NK-92 (cell line): ENCODE results near the gene ZNF771.
A peak's percentile ranks its signal among the peaks of the same experiment; 100 is the strongest.

Source experiments
- DNase-seq: peaks from one replicate; lab custom pipeline; 2025; ENCODE audit not compliant: unreplicated experiment; lab: John Stamatoyannopoulos, UW

ZNF771 gene

DNA sequence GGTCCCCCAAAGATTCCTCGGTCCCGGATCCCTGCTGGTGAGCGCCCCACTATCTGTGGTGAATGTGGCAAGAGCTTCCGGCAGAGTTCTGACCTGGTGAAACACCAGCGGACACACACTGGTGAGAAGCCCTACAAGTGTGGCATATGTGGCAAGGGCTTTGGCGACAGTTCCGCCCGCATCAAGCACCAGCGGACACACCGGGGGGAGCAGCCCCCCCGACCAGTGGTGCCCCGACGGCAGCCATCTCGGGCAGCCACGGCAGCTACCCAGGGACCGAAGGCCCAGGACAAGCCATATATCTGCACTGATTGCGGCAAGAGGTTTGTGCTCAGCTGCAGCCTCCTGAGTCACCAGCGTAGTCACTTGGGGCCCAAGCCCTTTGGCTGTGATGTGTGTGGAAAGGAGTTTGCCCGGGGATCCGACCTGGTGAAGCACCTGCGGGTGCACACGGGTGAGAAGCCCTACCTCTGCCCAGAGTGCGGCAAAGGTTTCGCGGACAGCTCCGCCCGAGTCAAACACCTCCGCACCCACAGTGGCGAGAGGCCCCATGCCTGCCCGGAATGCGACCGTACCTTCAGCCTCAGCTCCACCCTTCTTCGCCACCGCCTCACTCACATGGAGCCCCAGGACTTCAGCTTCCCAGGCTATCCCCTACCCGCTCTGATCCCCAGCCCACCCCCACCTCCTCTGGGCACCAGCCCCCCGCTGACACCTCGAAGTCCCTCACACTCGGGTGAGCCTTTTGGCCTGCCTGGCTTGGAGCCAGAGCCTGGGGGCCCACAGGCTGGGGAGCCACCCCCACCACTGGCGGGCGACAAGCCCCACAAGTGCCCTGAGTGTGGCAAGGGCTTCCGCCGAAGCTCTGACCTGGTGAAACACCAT, 9.4 kb upstream of the ZNF771 start:
- DNase-seq = no peak

DNA sequence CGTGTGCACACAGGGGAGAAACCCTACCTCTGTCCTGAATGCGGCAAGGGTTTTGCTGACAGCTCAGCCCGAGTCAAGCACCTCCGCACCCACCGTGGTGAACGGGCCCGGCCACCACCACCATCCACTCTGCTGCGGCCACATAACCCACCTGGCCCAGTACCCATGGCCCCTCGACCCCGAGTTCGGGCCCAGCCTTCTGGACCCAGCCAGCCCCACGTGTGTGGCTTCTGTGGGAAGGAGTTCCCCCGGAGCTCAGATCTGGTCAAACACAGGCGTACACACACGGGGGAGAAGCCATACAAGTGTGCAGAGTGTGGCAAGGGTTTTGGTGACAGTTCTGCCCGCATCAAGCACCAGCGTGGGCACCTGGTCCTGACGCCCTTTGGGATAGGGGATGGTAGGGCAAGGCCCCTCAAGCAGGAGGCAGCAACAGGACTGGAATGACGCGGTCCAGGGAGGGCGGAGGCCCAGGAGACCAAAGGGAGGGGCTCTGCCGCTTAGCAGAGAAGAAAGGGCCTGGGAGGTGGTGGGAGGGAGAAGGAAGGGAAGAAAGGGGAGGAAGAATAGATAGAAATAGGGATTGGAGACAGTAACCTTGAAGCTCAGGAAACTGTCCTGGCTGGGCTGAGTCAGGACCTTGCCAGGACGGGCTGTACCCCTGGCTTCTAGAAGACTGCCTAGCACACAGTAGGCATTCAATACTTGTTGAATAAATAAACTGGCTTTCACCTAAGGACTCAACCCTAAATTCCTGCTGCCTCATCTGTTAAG, 8.6 kb upstream of the ZNF771 start:
- DNase-seq = no peak

DNA sequence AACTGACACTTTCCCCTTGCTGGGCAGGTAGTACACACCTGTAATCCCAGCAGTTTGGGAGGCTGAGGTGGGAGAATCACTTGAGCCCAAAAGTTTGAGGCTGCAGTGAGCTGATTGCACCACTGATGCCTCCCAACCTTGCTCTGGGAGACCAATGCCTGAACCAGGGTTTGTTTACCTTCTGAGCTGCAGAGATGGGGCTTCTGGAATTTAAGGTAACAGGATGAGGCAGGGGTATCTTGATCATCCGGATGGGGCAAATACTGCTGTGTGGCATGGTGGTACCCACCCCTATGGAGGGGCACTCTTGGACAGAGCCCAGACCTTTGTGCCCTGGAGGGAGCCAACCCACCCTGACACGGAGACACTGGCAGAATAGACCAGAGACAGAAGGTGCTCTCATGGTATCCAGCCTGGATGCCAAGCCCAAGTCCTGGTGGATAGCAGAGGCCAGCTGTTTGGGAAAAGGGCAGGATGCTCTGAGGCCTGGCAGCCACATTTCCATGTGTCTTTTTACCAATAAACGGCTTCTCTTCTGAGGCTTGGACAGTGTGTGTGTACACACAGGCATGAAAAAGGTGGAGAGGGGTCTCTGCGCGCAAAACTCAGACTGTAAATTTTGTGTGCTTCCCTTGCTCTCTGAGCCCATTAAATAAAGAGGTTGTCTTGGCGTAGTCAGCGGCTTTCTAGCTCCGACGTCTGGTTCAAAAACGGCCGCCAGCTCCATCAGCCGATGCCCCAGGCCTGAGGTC, 7.8 kb upstream of the ZNF771 start:
- no peak for DNase-seq

DNA sequence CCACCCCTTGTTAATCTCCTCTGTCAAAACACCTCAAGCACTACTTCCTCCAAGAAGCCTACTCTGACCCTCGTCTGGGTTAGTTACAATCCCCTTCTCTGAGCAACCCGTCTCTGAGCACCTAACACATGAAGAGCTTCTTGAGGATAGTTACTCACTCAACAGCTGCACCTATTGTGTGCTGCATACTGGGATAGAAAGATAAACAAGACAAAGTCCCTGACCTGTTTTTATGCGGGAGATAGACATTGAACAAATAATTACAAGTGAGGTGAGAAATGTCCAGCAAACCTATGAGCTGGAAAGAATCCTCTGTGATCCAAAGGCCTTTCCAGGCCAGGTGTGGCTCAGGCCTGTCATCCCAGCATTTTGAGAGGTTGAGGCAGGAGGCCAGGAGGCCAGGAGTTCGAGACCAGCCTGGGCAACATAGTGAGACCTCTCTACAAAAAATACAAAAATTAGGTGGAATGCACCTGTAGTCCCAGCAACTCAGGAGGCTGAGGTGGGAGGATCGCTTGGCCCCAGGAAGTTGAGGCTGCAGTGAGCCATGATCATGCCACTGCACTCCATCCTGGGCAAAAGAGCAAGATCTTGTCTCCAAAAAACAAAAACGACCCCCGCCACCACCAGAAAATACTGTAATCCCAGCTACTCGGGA, 5.5 kb upstream of the ZNF771 start:
- no peak for DNase-seq

DNA sequence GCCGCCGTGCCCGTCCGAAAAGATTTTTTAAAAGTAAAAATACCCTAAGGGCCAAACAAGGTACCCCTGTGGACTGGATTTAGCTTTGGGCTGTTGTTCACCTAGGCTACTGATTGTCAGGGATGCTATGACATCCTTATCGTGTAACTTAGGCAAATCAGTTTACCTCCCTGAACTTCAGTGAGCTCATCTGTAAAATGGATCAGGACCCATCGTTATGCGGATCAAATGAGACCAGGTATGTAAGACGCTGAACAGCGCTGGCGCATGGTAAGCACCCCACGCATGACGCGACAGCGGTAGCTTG, 658 bp upstream of the ZNF771 start:
- no peak for DNase-seq

DNA sequence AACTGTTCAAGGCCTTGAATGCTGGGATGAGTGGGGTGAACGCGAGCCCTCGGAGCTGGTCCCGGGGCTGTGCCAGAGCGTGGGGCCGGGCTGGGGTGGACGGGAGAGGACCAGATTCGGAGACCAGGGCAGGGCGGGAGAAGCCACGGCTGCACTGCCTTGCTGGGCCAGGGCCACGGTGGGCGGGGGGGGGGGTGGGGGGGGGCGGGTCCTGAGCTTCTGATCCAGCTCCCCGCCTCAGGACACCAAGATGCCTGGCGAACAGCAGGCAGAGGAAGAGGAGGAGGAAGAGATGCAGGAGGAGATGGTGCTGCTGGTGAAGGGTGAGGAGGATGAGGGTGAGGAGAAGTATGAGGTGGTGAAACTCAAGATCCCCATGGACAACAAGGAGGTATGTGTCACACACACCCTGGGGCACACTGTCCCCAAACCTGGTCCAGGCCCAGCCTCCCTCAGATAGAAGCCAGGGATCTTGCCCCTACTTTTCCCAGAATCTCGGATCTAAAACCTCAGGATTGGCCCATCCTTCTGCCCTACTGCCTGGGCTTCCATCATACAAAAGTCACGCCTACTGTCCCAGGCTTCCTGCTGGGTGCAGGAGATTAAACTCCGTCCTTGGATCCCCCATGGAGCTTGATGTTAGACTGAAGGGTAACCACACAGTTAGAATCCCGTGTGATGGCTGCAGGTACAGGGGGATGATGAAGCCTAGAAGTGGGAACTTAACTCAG, 563 bp downstream of the ZNF771 start:
- DNase-seq = no peak

DNA sequence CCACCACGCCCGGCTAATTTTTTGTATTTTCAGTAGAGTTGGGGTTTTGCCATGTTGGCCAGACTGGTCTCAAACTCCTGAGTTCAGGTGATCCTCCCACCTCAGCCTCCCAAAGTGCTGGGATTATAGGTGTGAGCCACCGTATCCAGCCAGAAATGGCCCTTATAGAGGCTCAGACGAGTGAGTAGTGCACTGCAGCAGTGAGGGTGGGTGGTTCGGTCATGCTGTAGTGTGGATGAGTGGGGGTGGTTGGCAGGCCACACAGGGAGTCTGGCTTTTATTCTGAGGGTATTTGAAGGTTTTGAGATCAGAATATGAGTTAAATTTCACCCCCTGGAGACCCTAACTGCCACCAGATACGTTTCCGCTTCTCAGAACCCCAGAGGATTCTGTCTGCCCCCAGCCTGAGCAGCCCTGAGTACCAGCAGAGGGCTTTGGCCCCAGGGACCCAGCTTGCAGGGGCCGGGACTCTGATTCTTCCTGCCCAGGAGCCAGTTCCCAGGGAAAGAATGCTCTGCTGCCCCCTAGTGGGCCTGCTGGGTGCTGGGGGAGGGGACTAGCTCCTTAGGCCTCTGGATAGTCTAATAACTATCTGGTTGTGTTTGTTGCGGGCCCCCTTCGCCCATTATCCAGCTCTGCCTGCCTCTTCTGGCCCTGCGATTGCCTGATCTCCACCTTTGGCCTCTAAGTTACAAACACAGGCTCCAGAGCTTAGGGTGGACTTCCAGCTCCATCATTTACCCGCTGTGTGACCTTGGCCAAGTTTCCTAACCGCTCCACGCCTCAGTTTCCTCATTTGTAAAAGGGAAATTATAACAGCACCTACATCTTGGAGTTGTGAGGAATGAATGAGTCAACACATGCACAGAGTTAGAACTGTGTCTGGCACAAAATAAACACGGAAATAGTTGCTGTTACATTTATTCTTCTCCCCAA, 2.0 kb downstream of the ZNF771 start:
- peak; percentile 49 for DNase-seq

DNA sequence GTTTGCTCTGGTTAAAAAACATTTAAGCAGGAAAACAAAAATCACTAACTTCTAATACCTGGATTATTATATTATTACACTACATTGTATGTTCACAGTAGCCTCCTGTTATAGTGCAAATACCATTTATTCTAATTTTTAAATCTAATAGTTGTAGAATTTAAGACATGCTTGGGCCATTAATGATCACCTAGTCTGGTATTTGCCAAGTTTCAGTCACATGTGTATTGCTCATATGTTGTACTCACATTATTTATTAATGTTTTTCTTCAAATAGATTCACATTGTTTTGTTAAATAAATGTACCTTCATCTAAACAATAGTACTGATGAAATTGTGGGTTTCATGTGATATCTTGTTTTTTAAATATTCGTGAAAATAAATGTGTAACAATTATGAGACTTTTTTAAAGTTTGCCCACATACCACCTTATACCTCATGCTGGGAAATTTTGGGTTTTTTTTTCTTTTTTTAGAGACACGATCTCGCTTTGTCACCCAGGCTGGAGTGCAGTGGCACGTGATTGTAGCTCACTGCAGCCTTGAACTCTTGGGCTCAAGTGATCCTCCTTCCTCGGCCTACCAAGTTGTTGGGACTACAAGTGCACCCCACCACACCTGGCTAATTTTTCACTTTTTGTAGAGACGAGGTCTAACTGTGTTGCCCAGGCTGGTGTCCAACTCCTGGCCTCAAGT, 5.9 kb downstream of the ZNF771 start:
- DNase-seq = no peak

DNA sequence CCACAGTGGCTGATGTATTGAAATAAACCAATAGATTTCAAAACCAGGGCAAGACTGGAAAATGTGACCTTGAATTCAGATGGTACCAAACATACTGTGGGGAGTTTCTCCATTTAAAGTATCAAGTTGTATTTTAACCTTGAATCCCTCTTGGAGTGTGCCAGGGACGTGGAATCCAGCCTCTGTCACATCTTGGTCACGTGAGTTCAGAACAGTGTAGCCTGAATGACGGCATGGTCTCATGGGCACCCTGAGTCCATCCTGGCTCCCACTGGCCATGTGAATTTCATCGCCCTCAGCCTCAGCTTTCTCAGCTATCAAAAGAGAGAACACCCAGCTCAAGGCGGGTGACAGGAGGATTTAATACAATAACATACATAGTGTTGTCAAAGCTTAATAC, 6.8 kb downstream of the ZNF771 start:
- no peak for DNase-seq

DNA sequence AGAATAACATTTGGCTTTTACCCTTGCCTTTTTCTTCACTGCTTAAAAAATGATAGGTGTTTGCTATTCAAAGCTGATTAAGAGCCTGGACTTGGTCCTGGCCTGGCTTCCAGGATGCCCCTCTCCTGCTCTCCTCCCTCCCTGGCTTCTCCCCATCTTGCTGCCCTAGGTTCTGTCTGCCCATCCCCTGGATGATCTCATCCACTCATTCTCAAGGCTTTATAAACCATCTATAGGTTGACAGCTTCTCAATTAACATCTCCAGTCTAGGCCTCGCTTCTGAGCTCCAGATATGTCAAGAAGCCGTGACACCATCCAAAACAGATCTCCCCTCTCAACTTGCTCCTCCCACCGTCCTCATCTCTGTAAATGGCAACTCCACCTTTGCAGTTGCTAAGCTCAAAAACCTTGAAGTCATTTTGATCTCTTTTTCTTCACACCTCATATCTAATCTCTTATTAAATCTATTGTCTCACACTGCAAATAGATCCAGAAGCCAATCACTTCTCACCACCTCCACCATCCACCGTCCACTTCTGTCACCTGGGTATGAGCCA, 8.7 kb downstream of the ZNF771 start:
- DNase-seq = no peak

DNA sequence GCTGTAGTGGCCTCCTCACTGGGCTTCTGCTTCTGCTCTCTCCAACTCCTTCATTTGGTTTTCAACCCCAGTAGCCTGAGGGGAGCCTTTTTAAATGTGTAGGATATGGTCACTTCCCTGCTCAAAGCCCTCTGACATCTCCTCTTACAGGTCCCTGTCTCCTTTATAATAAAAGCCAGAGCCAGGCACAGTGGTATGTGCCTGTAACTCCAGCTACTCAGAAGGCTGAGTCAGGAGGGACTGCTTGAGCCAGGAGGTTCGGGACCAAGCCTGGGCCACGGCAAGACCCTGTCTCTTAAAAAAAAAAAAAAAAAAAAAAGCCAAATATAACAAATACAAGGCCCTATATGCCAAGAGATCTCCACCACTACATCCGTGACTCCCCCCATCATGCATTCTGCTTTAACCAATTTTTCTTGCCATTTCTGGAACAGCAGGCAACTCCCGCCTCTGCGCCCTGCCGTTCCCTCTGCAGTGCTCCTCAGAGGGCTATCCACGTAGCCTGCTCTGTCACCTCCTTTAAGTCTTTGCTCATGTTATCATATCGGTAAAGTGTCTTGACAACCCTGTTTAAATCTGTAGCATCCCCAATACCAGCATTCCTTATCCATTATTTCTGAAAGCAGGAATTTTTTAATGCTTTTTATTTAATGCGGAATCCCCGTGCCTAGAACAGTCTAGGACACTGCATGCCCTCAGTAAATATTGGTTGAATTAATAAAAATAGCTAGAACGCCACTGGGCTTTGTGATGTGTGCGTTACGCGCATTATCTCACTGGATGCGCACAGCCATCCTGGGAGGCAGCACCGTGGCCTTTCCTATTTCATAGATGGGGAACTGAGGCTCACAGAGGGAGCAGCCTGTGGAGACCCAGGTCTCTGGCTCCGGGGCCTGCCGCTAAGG, 9.5 kb downstream of the ZNF771 start:
- DNase-seq = no peak

DNA sequence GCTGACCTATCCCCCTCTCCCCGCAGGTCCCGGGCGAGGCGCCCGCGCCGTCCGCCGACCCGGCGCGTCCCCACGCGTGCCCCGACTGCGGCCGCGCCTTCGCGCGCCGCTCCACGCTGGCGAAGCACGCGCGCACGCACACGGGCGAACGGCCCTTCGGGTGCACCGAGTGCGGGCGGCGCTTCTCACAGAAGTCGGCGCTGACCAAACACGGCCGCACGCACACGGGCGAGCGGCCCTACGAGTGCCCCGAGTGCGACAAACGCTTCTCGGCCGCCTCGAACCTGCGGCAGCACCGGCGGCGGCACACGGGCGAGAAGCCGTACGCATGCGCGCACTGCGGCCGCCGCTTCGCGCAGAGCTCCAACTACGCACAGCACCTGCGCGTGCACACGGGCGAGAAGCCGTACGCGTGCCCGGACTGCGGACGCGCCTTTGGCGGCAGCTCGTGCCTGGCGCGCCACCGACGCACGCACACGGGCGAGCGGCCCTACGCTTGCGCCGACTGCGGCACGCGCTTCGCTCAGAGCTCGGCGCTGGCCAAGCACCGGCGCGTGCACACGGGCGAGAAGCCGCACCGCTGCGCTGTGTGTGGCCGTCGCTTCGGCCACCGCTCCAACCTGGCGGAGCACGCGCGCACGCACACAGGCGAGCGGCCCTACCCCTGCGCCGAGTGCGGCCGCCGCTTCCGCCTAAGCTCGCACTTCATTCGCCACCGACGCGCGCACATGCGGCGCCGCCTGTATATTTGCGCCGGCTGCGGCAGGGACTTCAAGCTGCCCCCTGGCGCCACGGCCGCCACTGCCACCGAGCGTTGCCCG, 10.3 kb downstream of the ZNF771 start:
- DNase-seq = no peak

DNA sequence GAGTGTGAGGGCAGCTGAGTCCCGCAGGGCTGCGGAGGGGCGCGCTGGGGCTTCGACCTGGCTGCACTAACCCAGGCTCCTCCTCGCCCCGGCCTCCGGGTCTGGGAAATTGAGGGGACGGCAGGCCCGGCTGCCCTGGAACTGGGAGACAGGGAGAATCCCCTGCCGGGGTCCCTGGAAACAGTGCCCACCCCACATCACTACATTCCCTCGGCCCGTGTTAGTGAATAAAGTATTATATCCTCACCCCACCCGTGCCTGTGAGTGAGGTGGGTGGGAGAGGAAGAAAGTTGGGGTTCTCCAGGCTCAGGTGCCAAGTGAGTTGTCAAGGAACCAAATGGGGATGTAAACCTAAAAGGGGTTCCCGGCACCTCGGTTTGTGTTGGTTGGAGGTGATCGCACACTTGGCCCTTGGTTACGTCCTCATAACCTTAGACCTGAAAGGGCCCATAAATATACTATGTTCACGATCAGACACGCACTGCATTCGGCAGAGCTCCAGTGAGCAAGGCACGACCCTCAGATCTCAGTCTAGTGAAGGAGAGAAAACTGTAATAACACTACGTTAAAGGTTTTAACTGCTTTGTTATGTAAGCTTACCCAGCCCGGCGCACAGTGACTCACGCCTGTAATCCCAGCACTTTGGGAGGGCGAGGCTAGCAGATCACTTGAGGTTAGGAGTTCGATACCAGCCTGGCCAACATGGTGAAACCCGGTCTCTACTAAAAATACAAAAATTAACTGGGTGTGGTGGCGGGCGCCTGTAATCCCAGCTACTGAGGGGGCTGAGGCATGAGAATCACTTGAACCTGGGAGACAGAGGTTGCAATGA, 11.2 kb downstream of the ZNF771 start:
- DNase-seq = no peak

DNA sequence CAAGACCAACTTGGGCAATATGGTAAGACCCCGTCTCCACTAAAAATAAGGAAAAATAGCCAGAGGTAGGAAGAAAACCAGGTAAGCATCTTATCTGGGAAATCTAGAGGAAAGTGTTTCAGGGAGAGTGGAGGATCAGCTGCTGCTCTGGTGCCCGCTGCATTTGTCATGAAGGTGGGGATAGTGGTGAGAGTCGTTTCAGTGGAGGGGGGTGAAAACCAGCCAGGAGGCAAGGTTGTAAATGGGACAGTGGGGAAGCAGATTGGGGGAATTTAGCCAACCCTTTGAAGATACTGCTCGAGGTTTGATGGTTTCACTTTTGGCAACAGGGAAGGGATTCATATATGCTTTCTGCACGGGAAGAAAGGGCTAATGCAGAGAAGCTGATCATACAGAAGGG, 13.6 kb downstream of the ZNF771 start:
- DNase-seq = no peak

DNA sequence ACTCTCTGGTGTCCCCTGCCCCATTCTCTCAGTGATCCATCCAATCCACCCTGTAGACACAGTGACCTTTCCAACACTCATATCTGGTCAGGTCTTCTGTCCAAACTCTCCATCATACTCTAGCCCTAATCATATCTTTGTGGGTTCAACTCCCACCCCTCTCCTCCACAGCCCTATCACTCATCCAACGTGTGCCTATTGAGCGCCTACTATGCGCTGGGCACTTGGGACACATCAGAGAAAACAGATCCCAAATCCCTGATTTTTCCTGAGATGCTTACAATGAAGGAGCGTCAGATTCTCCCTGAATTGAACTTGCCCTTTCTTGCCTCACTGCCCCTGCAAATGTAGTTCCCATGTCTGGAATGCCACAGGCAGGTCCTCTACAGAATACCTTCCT, 20.6 kb downstream of the ZNF771 start:
- DNase-seq = no peak

DNA sequence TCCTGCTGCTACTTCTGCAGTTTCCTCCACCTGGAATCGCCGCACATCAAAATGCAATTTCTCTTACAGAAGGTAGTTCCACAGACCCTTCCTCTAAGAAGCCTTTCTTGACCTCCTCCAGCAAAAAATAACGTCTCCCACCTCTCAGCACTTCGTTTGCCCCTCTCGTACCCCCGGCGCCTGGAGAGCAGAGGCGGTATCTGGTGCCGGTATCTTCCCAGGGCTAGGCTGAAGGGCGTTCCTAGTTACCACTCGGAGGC, 21.9 kb downstream of the ZNF771 start:
- no peak for DNase-seq
